NOMO-1 treated with dmso at 0.1 percent for 144 hours (cell line): ENCODE measurements around the gene ELN.
A peak's percentile ranks its signal among the peaks of the same experiment; 100 is the strongest.
"Not testable (repeated sequence)": the region's sequence is repeated elsewhere in the genome, so short reads cannot be mapped to it uniquely, and the experiment has no call there.

Experiments
- DNase-seq: peaks from one replicate; lab custom pipeline; 2025; ENCODE audit not compliant: unreplicated experiment; lab: John Stamatoyannopoulos, UW

The ELN gene

DNA sequence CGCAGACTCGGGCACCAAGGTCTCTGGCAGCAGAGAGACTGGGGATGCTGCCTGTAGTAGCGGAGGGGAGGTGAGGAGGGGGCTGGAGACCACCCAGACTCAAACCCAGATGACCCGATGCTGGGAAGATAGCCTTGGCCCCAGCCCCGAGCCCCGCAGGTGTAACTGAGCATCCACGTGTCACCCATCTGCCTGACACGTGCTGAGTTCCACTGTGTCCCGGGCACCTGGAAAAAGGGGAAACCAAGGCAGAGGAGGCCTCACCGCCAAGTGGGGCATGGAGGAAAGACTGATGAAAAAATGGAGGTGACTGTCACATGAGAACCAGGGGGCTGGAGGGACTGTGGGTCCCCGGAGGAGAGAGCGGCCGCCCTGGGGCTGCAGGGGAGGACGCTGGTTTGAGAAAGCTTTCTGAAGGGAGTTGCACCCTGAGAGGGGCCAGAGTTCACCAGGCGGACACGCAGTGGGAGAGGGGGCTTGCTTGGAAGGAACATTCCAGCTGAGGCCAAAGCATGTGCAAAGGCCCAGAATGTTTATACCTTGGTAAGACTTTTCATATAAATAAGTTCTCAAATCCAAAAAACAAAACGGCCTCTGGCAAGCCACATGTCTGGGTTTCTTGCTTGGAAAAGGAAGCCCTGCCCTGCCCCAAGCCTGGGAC, 27.4 kb upstream of the ELN start:
- DNase-seq, result no peak

DNA sequence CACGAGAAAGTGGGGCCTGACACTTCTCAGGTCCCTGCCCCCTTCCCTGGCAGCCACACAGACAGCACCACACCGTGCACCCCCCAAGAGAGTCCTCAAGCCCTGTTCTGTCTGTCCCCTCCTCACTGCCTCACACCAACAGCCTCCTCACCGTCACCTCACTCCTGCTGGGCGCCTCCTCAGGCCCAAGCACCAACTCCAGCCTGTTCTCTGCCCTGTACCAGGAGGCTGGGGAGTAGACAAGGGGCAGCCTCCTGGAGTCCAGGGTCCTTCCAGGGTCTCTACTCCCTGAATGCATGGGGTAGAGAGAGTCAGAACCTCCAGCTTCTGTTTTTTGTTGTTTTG, 26.9 kb upstream of the ELN start:
- no peak for DNase-seq

DNA sequence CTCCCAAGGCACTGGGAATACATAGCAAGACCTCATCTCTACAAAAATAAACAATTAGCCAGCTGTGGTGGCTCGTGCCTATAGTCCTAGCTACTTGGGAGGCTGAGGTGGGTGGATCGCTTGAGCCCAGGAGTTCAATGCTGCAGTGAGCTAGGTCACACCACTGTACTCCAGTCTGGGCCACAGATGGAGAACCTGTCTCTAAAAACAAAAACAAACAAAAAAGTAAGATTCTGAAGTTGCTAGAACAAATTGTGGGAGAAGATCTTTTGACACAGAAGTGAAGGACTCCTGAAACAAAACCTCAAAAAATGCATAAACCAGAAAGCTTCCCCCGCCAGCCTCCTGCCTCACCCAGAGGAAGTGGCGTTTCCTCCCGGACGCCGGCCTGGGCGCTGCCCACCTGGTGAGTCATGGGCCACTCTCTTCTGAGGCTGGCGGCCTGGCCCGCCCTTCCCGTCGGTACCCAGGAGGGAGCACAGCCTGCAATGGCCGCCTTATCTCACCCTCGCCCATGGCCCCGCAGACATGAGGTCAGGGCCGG, 25.4 kb upstream of the ELN start:
- peak; percentile 93 for DNase-seq

DNA sequence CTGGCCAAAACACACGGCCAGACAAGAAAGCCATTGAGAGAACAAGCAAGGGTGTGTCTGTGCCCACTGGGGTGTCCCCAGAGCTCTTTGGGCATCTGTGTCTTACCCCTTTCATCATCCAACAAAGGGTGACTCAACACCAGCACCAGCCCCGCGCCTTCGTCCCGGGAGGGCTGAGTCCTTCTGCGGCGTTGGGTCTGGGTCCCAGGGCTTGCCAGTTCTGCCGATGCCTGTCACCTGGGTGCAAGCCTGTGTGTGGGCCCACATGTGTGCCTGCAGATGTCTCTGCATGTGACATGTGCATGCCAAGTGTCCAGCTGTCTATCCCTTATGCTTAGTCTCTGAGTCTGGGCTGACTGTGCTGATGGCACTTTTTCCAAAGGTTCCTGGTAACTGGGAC, 24.4 kb upstream of the ELN start:
- DNase-seq, result no peak

DNA sequence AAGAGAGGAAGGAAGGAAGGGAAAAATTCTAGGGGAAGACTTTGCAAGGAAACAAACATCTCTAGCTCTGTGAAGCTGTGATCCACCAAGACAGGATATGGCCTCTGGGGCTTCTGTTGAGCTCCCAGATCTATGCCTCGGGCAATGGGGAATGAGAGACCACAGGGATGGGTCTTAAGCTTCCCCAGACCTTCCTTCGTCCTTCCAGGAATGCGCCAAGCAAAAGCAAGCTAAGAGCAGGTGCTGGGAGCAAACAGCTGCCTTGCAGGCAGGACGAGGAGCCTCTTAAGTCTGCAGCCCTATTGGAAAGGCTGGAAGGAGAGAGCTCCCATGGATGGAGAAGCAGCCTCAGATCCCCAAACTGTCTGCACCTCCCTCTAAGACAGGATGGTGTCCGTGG, 21.9 kb upstream of the ELN start:
- no peak for DNase-seq

DNA sequence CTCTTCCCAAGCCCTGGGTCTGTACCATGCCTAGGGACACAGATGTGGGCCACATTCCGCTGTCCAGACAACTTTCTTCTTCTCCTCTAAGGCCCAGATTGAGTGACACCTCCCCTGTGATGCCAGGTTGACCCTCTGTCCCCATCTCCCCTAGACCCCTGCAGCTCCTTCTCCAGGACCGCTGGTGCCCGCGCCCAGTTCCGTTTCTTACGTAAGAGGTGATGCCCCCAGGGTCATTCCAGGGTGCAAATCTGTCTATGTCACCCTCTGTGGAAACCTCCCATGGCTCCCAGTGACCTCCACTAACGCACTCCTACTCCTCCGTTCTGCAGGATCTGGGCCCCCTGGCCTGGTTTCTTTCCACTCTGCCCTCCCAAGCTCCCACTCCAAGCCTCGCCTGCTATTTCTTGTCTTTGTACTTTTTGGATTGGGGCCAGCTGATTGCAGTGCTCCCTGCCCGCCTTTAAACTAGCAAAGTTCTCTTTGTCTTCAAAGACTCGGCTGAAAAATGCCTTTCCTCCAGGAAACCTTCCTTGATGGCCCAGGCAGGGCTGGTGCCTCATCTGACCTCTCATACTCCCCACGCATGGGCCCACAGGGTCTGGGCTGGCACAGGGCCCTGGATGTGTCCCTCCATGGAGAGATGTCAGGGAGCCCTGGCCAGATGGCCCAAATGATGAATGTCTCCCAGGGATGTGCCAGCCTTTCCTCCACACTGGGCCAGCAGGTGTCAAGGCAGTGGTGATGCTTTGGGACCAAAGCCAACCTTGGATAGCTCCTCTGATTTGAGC, 21.3 kb upstream of the ELN start:
- no peak for DNase-seq

DNA sequence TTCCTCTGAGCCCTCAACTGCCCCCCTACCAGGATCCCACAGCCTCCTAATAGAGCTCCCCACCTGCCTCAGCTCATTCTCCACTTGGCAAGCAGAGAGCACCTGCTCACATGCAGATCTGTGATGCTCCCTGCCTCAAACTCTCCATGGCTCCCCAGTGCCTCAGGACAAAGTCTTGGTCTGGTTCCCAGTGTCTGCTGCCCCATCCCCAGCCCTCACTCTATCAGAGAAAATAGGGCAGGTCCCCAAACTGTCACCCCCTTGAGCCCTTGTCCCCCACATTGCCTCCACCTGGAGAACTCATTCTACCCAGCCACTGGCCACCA, 20.8 kb upstream of the ELN start:
- no peak for DNase-seq

DNA sequence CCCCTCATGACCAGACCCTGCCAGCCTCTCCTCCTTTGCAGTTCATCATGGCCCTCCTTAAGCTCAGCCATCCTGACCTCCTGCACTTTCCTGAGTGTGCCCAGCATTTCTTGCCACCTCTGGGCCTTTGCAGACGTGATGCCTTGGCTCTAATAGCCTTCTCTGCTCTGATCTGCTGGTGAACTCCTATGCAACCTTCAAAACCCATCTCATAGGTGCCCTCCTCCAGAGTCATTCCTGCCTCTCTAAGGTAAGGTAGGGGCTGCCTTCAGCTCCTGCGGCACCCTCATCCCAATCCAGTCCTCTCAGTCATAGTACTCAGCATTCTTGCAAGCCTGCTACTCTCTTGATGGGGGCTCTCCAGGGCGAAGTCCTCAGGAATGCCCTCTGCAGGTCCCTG, 19.3 kb upstream of the ELN start:
- no peak for DNase-seq

DNA sequence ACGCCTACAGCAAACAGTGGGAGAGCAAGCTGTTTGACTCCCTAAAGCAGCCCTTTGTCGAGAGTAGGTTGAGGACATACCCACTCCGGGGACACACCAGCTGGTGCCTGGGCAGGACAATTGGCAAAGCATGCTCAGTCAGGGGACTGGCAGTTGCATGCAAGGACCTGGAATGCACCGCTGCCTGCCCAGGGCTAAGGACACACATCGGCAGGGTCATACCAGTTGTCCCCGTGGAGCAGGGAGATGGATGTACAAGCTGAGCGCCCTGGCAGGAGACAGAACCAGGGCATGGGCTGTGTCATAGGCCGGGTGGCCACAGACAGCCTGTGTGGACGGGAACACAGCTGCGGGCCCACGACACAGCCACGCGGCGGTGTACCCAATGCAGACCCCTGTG, 18.3 kb upstream of the ELN start:
- DNase-seq, result no peak

DNA sequence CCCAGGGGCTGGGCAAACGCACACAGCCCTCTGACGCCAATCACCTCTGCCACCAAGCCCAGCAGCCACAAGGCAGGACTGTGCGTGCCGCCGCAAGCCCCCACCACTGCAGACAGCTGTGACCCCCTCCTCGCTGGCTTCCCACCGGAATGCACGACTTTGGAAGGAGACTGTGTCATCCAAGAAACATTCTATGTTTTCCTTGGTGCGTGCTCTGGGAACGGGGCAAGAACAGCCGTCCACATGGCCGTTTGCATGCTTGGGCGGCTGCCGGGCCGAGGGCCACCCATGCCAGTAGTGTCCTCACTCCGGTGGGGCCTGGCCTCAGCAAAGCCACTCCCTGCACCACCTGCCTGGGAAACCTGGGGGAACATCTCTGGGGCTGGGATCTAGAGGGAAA, 17.6 kb upstream of the ELN start:
- DNase-seq, result no peak

DNA sequence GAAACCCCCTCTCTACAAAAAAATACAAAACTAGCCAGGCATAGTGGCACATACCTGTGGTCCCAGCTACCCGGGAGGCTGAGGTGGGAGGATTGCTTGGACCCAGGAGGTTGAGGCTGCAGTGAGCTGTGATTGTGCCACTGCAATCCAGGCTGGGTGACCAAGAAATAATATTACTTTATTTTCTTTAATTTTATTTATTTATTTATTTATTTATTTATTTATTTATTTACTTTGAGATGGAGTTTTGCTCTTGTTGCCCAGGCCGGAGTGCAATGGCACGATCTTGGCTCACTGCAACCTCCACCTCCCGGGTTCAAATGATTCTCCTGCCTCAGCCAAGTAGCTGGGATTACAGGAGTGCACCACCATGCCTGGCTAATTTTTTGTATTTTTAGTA, 16.6 kb upstream of the ELN start:
- not testable (repeated sequence) for DNase-seq

DNA sequence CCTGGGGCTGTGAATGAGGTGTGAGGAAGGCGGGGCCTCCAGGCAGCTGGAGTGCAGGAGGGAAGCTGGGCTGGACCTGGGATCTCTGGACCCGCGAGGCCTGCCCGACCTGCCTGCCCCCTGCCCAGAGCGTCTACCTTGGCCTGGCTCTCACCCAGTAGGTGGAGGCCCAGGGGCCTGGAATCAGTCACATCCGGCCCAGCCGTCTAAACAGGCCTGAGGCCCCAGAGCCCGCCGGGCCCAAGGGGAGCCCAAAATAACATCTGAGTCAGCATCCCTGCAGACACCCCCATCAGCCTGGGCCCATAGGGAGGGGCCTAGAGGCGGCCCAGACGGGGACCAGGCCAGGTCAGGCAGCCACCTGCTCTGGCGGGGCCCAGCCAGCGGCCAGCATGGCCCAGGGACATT, 15.1 kb upstream of the ELN start:
- peak; percentile 82 for DNase-seq

DNA sequence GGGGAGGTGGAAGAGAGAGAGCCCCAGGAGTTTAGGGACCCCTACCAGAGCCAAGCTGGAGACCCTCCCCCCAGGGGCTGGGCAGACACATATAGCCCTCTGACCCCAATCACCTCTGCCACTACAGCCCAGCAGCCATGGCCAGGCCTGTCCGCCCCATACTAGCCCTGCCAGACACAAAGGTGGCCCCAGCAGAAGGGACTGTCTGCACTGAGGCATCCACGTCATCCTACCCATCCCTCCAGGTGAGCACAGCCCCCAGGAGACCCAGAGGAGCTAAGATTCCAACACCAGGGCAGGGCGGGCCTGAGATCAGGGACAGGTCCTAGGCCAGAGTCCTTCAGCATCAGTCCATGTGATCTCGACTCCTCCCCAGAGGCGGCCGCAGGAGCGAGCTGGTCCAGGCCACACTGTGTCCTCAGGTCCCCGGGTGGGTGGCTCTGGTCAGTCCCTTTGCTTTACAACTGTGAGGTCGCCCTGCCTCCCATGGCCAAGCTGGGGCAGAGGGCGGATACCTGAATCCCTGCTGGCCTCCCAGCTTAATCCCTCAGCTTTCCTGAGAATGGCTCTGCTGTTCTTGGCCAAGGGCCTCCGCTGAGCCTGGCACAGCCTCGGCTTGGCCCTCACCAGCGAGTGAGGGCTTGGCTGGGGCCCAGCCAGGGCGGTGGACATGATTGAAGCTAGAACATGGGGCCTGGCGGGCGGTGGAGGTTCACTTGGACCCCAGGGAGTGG, 14.3 kb upstream of the ELN start:
- DNase-seq, result no peak

DNA sequence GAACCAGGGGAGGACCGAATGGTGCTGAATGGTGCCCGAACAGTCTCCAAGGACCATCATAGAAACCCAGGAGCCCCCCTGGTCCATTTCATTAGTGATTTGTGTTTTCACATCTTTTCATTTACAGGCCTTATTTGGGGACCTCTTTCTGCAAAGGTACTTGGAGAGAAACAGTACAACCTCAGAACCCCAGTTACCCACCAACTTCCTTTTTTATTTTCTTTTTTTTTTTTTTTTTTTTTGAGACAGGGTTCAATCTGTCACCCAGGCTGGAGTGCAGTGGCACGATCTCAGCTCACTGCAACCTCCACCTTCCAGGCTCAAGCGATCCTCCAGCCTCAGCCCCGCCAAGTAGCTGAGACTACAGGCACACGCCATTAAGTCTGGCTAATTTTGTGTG, 13.0 kb upstream of the ELN start:
- DNase-seq, result peak; percentile 57

DNA sequence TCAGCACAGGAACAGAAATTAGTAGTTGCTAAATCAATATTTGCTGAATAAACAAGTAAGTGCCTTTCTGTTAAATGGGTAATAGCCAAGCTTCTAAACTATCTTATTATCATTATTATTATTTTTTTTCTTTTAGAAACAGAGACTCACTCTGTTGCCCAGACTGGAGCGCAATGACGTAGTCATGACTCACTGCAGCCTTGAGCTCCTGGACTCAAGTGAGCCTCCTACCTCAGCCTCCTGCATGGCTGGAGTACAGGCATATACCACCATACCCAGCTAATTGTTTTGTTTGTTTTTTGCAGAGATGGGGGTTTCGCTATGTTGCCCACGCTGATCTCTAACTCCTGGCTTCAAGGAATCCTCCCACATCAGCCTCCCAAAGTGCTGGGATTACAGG, 12.3 kb upstream of the ELN start:
- DNase-seq, result no peak

DNA sequence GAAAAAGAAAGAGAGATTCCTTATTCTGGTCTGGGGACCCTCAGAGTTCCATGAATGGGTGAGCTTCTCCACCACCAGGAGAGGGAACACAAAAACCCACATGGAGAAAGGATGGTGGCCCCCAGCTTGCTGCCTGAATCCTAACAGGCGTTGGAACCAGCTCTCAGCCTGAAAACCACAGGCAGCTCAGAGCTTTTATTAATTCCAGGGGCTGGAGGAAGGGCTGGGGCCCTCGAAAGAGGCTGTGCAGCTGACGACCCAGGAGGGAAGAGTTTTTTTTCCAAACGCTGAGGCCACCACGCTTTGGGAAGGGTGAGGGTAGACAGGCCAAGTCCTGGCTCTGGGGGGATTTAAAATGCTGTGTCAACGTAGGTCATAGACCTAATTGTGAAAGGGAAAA, 10.8 kb upstream of the ELN start:
- no peak for DNase-seq

DNA sequence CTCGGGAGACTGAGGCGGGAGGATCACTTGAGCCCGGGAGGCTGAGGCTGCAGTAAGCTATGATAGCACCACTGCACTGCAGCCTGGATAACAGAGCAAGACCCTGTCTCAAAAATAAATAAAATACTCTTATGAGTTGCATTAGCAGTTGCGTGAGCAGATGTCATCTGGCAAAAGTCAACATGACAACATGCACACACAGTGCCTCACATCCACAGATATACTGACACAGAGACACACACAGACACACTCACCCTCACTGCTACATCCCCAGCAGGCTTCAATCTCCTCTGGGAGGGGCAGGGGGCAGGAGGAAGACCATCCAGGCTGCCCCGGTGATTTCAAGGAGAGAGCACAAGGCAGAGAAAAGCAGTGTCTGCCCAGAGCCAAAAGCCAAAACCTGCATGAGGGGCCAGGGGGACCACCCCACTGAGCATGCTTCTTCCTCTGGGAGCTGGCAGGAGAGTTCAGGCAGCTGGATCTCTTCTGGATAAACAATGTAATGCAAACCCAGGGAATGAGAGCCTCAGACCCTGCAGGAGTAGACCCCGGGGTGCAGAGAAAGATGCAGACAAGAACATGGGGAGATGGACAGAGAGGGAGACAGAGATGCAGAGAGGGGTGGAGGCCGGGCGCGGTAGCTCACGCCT, 9.6 kb upstream of the ELN start:
- DNase-seq, result no peak

DNA sequence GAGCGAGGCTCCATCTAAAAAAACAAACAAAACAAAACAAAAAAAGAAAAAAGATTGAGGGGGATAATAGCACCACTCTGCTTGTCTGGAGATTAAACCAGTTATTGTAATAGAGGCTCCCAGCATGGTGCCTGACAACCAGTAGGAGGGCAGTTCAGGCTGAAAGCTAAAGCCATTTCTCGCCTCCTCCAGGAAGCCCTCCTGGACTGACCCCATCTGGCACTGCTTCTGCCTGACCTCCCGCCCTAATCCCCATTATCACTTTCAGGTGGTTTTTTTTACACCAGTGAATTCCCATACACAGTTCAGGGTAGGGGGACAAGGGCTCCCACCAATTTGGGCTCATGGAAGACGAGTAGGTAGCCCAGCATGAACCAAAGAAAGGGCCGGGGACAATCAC, 8.8 kb upstream of the ELN start:
- no peak for DNase-seq

DNA sequence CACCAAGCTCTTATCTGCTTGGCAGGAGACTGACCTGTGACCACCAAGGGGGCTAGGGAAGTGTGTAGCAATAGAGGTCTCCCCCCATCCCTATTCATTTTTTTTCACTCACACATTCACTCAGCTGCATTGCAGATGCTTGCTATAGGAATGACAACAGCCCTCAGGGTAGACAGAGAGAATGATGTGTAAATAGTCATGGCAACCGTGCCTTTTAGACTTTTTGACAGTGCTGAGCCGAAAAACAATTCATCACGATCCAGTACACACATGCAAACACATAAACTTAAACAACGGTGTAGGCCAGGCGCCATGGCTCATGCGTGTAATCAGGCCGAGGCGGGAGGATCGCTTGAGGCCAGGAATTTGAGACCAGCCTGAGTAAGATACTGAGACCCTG, 7.6 kb upstream of the ELN start:
- DNase-seq, result no peak

DNA sequence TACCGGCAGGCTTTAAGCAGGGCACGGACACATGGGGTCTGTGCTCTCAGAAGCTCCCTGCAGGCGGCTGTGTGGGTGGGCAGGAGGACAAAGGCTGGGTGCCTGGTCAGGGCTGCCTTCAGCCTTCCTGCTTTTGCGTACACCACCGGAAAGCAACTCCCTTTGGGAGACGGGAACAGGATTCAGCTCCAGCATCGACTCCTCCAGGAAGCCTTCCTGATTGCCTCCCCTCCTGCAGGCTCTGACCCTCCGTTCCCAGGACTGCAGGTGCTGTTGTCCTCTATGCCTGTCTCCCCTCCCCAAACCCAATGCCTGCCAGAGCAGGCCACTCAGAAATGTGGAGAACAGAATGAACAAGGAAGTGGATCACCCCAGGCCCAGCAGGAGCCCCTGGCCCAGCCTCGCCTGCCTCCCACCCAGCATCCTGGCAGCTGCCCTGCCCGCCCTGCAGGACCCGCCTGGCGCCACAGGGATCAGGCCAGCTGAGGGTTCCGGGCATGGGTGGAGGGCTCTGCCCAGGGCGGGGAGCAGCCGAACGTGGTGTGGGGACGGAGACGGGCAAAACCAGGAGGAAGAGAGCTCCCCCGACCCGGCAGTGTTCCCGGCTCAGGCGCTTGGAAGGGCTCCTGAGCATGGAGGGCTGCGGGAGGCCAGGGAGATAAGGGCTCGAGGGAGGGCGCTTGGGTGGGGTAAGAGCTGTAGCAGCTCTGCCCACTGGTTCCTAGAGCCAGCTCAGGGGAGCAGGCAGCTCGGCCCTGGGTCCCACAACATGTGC, 6.2 kb upstream of the ELN start:
- DNase-seq, result no peak

DNA sequence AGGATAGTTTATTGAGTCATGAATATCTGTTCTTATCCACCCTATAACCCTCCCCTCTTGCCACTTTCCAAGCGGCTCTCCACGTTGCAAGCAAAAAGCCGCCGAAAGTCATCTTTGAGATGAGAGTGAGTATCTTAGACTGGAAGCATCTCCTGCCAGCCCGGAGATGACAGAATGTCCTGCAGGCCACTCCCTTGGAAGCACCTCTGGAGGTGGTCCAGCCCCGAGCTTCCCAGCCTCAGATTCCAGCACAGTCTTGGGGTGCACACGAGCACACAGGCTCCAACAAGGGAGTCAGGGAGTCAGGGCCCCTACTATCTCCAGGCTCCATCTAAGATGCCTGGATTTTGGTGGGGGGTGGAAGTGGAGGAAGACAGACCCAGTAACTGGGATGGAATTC, 5.5 kb upstream of the ELN start:
- no peak for DNase-seq
